GM21447 (cell line): ENCODE measurements around the gene DIRAS2.
"Not testable (repeated sequence)": the region's sequence is repeated elsewhere in the genome, so short reads cannot be mapped to it uniquely, and the experiment has no call there.

ENCODE experiments used
- ATAC-seq: cut with Tn5 transposase; IDR thresholded peaks from one replicate; pipeline ENCODE4 v1.9.1; 2021; ENCODE audit not compliant: unreplicated experiment

Gene DIRAS2, protein sequence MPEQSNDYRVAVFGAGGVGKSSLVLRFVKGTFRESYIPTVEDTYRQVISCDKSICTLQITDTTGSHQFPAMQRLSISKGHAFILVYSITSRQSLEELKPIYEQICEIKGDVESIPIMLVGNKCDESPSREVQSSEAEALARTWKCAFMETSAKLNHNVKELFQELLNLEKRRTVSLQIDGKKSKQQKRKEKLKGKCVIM

DNA sequence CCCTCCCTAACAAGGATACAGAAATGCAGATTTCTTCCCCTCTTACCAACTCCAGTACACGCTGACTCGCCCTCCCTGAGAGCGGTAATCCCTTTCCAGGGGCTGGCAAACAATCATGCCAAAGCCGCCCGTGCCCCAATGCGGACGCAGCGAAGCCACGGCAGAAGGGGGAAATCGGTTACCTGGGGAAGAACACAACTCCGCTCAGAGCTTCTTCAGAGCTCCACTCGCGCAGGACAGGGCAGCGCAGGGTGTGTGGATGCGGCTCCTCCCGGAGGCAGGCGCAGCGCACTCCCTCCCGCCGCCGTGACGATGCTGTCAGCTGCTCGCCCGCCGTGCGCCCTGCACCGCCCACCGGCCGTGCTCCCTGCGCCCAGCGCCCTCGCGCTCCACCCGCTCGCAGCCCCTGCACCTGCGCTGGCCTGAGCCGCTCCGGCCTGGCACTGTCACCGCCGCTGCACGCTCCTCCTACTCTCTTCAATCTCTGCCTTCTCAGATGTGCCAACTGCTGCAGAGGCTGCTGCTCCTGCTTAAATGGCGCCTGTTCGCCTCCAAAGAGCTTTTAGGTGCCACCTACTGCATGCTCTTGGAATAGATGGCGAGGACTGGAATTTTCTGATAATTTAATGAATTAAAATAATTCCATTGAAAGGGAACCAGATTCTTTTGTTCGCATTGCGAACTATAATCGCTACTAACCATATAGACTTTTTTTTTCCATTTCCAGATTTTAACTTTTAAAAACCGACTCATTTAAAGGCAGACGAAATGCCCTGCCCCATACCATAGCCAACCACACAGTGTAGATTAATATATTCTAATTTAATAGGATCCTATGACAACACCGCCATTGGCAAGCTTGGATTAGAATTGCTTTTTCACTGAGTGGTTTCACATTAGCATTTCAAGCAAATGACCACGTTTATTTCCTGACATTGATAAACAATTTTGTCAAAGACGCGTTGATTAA, at the start of gene DIRAS2:
DIRAS2 (minus strand) TSS at position 255 of the 970 bp plus-strand sequence. CDS start 28,997 bp downstream, outside the sequence.
- no peak for ATAC-seq

DNA sequence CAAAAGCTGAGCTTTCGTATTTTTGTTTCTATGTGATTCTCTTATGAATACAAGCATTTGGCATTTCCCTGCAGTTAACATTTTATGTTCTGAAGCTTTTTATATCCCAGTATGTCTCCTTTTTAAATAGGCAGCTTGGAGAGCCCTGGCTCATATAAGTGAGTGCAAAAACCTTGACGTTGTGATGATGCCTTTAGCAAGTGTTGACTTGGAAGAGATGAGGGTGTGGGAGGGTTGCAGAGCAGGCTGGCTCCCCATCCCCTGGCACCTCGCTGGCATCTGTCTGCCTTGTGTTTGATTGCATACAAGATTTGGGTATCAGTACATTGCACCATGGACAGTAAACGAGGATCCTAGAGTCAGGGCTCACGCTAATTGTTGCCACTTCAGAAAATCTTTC, 42.1 kb upstream of the DIRAS2 start:
- no peak for ATAC-seq

DNA sequence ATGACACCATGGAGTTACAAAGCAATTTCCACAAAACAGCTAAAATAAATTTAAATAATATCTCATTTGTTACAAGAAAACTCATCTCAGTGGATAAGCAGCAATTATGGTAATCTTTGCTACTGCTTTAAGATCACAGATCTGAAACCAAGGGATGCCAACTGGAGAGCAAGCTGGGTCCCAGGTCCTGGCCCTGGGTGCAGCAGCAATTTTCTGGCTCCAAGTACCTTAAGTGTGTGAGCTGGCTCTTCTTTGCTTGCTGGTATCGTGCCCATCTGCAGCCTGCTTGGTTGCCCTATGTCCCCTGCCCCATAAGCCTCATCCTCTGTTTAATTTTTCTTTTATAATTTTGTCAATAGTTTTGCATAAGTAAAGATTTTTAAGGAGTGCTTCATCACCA, 41.5 kb upstream of the DIRAS2 start:
- no peak for ATAC-seq

DNA sequence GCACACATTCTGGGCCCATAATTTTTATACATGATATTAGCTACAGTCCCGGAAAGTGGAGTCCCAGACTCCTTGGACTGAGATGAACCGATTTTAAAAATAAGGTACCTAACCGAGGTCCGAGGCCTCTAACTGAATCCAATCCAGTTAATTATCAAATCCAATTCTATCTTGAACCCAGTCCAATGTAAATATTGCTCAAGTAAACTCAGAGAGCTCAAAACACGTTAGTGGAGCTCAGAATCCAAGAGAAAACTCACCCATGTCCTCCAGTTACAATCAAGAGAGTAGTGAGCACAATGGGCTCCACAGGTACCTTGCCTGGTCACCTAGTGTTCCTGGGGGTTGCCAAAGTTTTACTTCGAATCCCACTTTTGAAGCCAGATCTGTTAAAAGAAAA, 37.9 kb upstream of the DIRAS2 start:
- no peak for ATAC-seq

DNA sequence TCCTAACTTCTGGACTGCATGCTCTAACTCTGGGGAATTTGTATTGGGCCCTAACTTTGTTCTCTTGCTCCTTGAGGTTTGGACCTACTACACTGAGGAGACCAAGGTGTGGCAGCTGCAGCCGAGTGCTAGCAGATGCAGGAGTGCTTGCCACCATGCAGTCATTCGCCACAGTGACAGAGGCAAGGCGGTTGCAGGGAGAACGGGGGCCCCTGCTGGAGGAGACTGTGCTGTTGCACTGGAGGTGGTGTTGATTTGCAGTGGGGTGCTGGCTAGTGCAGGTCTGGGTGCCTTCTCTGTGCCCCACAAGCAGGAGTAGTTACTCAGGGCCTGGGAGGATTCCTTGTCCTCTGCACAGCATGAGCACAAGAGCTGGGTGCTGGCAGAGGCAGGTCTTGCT, 22.4 kb upstream of the DIRAS2 start:
- no peak for ATAC-seq

DNA sequence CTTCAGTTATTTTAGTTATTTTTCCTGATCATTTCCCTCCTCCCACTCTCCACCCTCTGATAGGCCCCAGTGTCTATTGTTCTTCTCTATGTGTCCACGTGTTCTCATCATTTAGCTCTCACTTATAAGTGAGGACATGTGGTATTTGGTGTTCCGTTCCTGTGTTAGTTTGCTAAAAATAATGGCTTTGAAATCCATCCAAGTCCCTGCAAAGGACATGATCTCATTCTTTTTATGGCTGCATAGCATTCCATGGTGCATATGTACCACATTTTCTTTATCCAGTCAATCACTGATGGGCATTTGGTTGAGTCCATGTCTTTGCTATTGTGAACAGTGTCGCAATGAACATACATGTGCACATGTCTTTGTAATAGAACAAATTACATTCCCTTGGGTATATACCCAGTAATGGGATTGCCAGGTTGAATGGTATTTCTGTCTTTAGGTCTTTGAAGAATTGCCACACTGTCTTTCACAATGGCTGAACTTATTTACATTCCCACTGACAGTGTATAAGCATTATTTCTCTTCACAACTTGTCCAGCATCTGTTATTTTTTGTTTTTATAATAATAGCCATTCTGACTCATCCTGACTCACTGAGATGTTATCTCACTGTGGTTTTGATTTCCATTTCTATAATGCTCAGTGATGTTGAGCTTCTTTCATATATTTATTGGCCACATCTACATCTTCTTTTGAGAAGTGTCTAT, 17.2 kb upstream of the DIRAS2 start:
- ATAC-seq, result no peak

DNA sequence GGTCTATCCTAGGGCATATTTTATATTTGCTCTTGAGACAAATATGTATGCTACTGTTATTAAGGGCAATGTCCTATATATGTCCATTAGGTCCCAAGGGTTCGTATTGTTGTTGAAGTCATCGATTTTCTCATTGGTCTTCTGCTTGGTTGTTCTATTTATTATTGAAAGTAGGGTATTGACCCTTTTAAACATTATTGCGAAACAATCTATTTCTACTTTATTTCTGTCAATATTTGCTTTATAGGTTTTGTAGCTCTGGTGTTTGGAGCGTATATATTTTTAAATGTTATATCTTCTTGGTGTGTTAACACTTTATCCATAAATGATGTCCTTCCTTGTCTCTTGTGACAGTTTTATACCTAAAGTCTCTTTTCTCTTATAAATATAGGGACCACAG, 16.2 kb upstream of the DIRAS2 start:
- ATAC-seq, result no peak

DNA sequence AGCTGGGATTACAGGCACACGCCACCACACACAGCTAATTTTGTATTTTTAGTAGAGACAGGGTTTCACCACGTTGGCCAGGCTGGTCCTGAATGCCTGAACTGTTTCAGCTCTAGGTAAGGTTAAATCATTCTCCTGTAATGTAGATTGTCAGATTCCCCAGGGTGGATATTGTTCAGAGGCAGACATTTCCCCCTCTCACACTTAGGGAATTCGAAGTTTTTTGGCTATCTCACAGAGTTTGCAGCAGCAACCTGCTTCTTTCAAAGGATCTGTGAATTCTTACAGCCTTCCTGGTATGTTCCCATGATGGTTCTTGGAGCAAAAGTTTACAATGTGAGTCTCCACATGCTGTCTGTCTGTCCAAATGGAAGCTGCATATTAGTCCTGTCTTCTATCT, 15.6 kb upstream of the DIRAS2 start:
- ATAC-seq, result no peak

DNA sequence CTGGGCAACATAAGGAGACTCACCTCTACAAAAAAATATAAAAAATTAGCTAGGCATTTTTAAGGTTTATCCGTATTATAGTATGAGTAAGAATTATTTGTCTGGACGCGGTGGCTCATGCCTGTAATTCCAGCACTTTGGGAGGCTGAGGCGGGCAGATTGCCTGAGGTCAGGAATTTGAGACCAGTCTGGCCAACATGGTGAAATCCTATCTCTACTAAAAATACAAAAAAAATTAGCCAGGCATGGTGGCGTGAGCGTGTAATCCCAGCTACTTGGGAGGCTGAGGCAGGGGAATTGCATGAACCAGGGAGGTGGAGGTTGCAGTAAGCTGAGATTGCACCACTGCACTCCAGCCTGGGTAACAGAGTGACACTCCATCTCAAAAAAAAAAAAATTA, 14.3 kb upstream of the DIRAS2 start:
- not testable (repeated sequence) for ATAC-seq

DNA sequence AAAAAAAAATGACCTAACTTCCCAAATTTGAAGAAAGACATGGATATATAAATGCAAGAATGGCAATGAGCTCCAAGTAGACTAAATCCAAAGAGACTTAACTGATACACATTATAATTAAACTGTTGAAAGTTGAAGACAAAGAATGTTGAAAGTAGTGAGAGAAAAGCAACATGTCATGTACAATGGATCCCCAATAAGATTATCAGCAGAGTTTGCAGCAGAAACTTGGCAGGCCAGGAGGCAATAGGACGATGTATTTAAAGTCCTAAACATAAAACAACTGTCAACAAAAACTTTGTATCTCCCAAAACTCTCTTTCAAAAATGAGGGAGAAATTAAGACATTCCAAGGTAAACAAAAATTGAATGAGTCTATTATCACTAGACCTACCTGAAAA, 8.6 kb upstream of the DIRAS2 start:
- no peak for ATAC-seq

DNA sequence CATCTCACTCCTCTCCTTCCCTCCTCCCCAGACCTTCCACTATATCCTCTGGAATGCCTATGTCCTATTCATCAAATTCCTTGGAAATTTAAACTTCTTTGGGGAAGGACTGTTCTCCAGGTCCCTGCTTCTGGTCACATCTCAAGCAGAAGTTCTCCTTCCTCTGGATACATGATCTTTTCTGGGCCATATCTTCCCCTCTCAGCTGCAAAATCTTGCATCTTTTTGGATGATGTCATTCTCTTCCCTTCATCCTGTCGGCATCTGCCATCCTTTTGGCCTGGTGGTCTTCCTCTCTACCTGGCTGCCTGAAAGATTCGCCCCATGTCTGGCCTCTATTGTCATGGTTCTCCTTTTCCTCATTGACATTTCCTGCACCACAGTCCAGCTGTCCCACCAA, 5.2 kb upstream of the DIRAS2 start:
- no peak for ATAC-seq

DNA sequence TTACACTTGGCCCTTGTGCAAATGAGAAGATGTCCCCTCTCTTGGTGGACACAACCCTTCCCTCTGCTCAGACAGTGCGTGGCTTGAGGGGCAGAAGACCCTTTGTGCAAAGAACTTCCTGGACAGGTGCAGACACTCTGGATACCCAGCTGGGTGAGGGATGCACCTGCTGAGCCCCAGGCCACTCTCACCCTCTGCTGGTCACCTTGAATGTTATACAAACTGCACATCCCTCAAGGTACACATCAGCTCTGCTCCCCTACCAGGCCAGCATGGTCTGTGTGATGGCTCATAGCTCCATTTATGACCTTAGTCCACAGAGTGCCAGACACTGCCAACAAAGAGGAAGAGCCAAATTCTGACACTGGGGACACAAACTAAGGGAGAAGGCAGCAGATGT, 3.1 kb upstream of the DIRAS2 start:
- ATAC-seq, result no peak

DNA sequence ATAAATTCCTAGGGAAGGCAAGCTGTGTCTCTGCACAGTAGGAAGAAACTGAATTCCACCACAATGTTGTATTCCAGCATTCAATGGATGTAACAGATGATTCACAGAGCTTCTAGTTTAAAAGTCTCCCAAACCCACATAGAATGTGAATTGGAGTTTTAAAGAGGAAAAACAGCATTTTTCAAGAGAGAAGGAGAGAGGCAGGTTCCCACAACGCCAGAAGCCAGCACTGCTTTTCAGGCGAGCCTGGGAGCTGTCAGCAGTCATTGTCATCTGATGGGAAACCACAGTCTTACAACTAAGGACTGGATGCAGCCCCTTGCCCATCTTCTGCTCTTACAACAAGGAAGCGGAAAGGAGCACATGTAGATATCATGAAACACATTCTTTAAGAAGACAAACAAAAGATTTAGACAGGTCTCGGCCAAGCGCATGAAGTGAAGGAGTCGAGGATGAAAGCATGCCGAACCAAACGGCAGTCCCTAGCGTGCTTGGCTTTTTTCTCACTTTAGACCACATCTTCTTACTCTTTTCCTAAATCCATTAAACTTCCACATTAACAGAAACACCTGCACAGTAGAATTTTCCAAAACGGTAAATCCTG, 638 bp downstream of the DIRAS2 start:
- ATAC-seq, result no peak

DNA sequence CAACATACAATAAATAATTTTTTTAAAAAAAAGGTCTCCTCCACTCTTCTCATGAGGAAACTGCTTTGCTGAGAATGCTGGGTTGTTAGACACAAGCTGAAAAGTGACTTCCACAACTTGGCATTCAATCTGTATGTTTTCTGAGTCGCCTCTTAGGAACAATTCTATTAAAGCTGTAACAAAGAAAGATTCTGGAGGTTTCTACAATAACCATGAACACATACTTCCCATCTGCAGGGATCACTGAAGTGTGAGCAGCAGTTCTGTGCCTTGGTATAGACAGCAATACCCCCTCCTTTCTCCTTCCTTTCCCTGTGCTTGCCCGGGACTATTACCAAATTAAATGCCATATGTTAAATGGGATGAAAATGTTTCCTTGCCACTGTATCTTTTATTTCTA, 1.5 kb downstream of the DIRAS2 start:
- no peak for ATAC-seq

DNA sequence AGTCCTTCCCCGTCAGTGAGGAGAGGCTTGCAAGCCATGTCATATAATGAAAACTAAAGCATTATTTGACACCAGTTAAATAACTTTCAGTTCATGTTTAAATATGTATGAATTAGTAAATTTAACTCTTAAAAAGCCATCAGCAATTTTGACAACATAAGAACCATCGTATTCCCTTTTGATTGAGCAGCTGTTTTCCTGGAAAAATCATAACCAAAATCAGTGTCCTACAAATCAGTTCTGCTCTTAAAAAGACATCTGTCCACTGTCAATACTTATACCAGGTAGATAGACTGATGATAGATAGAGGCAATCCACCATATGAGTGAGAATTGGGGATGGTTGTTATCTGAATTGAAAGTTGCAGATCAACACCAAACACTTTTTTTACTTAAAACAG, 2.3 kb downstream of the DIRAS2 start:
- no peak for ATAC-seq

DNA sequence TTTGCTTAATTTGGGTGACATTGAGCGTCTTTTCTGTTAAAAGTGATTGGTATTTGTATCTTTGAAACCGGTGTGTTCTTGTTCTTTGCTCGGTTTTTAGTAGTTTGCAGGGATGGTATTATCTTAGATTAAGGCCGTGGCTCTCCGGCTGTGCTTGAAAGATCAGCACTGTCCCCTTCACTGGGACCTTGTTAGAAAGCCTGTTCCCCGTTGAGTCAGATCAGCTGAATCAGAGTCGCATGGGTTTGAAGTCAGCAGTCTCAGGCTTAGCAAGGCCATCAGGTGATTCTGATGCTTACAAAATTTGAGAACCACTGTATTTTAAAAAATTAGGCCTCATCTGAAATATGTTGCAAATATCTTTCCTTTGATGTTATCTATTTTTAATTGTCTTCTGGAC, 5.0 kb downstream of the DIRAS2 start:
- ATAC-seq, result no peak

DNA sequence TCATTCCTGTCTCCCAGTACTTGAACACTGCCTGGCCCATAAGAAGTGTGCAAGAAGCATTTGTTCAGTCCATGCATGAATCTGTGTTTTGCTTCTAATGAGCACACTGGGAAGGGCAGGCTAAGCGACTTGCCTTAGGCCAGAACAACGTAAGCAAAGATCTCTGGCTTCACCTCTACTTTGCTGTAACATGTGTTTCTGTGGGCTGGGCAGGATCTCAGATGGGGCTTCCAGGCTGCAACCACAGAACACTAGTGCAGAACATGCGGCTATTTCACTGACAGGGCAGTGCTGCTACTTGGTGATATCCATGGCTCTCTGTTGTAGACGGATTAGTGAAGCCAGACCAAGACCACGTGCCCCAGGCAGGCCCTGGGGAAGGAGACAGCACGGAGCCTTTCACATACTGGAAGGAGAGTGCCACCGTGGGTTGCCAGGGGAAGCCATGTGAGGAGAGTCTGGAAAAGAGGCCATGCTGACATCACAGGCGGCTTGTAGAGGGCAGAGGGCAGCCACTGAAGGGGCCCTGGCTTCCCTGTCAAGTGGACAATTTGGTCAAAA, 9.9 kb downstream of the DIRAS2 start:
- no peak for ATAC-seq

DNA sequence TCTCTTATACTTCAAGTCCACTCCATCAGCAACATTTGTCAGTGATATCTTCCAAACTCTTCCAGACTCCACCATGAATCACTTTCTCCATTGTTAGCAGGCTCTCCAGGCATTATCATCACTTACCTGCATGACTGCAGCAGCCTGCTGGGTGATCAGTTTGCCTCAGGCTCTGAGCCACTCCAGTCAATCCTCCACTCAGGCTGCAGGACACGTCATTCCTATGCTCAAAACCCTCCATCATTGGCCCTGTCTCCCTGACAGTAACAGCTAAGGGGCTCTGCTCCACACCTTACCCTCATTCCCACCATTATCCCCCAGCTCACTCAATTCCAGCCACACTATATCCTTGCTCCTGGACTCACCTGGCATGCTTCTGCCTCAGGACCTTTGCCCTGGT, 10.7 kb downstream of the DIRAS2 start:
- ATAC-seq, result no peak

DNA sequence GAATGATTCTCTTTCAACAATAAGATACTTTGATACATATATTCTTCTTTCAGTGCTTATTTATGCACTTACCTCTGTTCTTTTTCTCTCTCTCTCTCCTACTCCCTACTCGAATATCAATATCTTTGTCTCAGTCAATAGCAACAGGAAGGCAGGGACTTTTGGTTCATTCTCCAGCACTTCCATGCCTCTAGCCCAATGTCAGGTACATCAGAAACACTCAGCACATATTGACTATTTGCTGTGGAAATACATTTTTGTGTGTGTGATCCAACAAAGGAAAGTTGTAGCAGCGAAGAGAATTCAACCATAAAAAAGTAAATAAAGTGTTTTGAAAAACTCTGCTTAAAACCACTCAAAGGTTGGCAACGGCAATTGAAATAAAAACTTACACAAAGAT, 12.6 kb downstream of the DIRAS2 start:
- no peak for ATAC-seq

DNA sequence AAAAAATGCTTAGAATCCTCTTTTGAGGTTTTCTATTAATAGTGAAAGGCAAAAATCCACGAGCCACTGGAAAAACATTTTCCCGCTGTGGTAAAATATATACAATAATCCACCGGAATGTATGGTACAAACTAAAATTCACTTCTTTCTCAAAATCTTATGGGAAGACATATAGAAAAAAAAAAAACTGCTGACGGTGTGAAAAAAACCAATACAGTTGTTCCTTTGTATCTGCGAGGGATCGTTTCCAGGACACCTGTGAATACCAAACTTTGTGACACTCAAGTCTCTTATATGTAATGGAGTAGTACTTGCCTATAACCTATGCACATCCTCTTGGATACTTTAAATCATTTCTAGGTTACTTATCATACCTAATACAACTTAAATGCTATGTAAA, 13.3 kb downstream of the DIRAS2 start:
- no peak for ATAC-seq

DNA sequence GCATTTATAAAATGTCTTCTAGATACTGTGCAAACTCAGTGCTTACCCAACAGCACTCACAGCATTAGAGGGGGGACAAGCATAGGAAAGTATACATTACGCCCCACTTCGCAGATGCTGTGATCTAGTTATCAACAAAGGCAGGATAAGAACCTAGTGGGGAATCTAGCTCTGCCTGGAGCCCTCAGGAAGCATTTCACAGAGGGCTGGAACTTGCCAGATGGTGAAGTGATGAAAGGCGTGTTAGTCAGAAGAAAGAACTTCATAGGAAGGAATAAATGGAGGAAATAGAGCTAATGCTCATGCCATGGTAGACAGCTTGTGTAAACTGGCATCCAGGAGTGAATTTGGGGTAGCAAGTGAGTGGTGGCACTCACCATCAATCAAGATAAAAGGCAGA, 25.8 kb downstream of the DIRAS2 start:
- no peak for ATAC-seq
